Ascending aorta (tissue), 2 donors: Measurements from ENCODE around the gene LAMTOR4. TPM values are rescaled to one million over a fixed set of nuclear protein-coding genes. Genes with fewer than 3 reads are reported as not detected.

ENCODE experiments used
- DNase-seq, 2 donors: peaks; one replicate each; pipeline ENCODE4 v3.0.0-alpha.2; 2019; ENCODE audit warnings: low spot score in 2 of 2
- H3K27ac ChIP-seq, 2 donors: fragments of 200-600 bp; sonication (generic); one replicate each; pipeline ENCODE4 v1.5.1; 2016 to 2017; ENCODE audit warnings: mild to moderate bottlenecking in 1 of 2
- H3K27me3 ChIP-seq: fragments of 200-600 bp; sonication (generic); one replicate; pipeline ENCODE4 v1.5.1; 2017
- H3K36me3 ChIP-seq, 2 donors: fragments of 200-600 bp; sonication (generic); one replicate each; pipeline ENCODE4 v1.5.1; 2016
- H3K4me1 ChIP-seq, 2 donors: fragments of 200-600 bp; sonication (generic); one replicate each; pipeline ENCODE4 v1.5.1; 2016 to 2017; ENCODE audit warnings: mild to moderate bottlenecking in 1 of 2
- H3K4me3 ChIP-seq, 2 donors: fragments of 200-600 bp; sonication (generic); one replicate each; pipeline ENCODE4 v1.5.1; 2016 to 2017; ENCODE audit warnings: mild to moderate bottlenecking in 1 of 2
- H3K9me3 ChIP-seq, 2 donors: fragments of 200-600 bp; sonication (generic); one replicate each; pipeline ENCODE4 v1.5.1; 2016
- CTCF ChIP-seq, 3 experiments: fragments of 200-600 bp in 2 of 3; fragments of 450-650 bp in 1 of 3; sonication (generic) in 2 of 3; IDR thresholded peaks; one replicate each; pipeline ENCODE4 v1.5.1; 2016 to 2019; ENCODE audit warnings: antibody characterized with exemption in 3 of 3, mild to moderate bottlenecking in 1 of 3, moderate library complexity in 1 of 3
- intact Hi-C: fragments of 100-400 bp; cut with DNase I; formaldehyde crosslinking; loops from one replicate; pipeline ENCODE4 v1.15.1; 2023
- total RNA-seq: library from RNA; depleted of rRNA; stranded (reverse); fragments of >200 nt; gene quantifications from one replicate; pipeline ENCODE4 v1.1.0, GENCODE V29; 2016

The LAMTOR4 gene
- total RNA-seq, 1 donor from 2014 or later: 131 TPM

GRCh38 chr7:100166317-100166940 is 17.7 kb downstream of the LAMTOR4 start:
- no peak for DNase-seq
- intact Hi-C loops: no loop called here
- H3K27ac ChIP-seq: no peak overlapping the region
- no peaks in the 10 kb centered on the region for H3K27me3 ChIP-seq
- no peak for TF ChIP-seq CTCF (IDR thresholded peaks at IDR 0.05)
- H3K9me3 ChIP-seq: no peaks in the 10 kb centered on the region
- peaks cover 2 to 10% of the 10 kb centered on the region in 2 donors for H3K4me1 ChIP-seq
- no peaks in the 10 kb centered on the region for H3K36me3 ChIP-seq
- no peak overlapping the region for H3K4me3 ChIP-seq

- Histone ChIP-seq H3K4me3 (peak overlapping the region; percentile 60), H3K9me3 (no peaks in the 10 kb centered on the region), H3K4me1 (peaks cover 2 to 10% of the 10 kb centered on the region in 2 donors), H3K27ac (peak overlapping the region; percentile 62 to 68), H3K27me3 (no peaks in the 10 kb centered on the region), H3K36me3 (no peaks in the 10 kb centered on the region)
- intact Hi-C loops: no loop called here
- no peak for DNase-seq
- no peak for TF ChIP-seq CTCF (IDR thresholded peaks at IDR 0.05)
These were observed 18.5 kb downstream of the LAMTOR4 start for GRCh38 chr7:100166970-100167911.

GRCh38 chr7:100167912-100168323 is 19.2 kb downstream of the LAMTOR4 start:
- DNase-seq: no peak
- no peaks in the 10 kb centered on the region for H3K27me3 ChIP-seq

GRCh38 chr7:100169147-100169850 is 20.6 kb downstream of the LAMTOR4 start:
- no peaks in the 10 kb centered on the region for H3K36me3 ChIP-seq
- H3K27ac ChIP-seq: peak overlapping the region in 1 of 2 donors; percentile 62
- H3K9me3 ChIP-seq: no peaks in the 10 kb centered on the region
- TF ChIP-seq CTCF (IDR thresholded peaks at IDR 0.05): no peak
- DNase-seq: no peak
- peak overlapping the region; percentile 60 for H3K4me3 ChIP-seq
- intact Hi-C loops: no loop called here
- no peaks in the 10 kb centered on the region for H3K27me3 ChIP-seq
- peaks cover 2 to 10% of the 10 kb centered on the region in 2 donors for H3K4me1 ChIP-seq

More at GRCh38 chr7:100167912-100168323, 19.2 kb downstream of the LAMTOR4 start:
- Histone ChIP-seq H3K27ac (peak overlapping the region; percentile 62 to 68), H3K4me1 (peaks cover 2 to 10% of the 10 kb centered on the region in 2 donors), H3K36me3 (no peaks in the 10 kb centered on the region), H3K9me3 (no peaks in the 10 kb centered on the region), H3K4me3 (peak overlapping the region; percentile 60)
- TF ChIP-seq CTCF (IDR thresholded peaks at IDR 0.05): no peak
- intact Hi-C loops: no loop called here

GRCh38 chr7:100170101-100170897 is 21.6 kb downstream of the LAMTOR4 start:
- Histone ChIP-seq H3K4me1 (peaks cover 2 to 10% of the 10 kb centered on the region in 2 donors), H3K36me3 (no peaks in the 10 kb centered on the region), H3K27me3 (no peaks in the 10 kb centered on the region), H3K4me3 (no peak overlapping the region), H3K9me3 (no peaks in the 10 kb centered on the region), H3K27ac (no peak overlapping the region)
- no peak for TF ChIP-seq CTCF (IDR thresholded peaks at IDR 0.05)
- intact Hi-C loops: no loop called here
- no peak for DNase-seq
